HepG2 (cell line): ENCODE measurements around the gene DPH3. TPM values are rescaled to one million over a fixed set of nuclear protein-coding genes. Genes with fewer than 3 reads are reported as not detected.

Experiments
- BHLHE40 ChIP-seq: IDR thresholded peaks from 2 replicates; pipeline ENCODE4 v1.6.1; 2011; ENCODE audit warnings: low read length, improper control_type of control experiment
- CCAR2 ChIP-seq: fragments of 200-400 bp; formaldehyde crosslinking; optimal IDR thresholded peaks from 2 replicates; pipeline ENCODE3; 2018; ENCODE audit warnings: low read depth, mild to moderate bottlenecking, low read length, moderate library complexity
- GPBP1L1 ChIP-seq: sonication (generic); formaldehyde crosslinking; IDR thresholded peaks from 2 replicates; pipeline ENCODE4 v1.5.0; 2020; ENCODE audit warnings: mild to moderate bottlenecking, missing genetic modification reagents
- HDAC6 ChIP-seq: fragments of 200-600 bp; sonication (generic); IDR thresholded peaks from 2 replicates; pipeline ENCODE4 v1.7.0; 2017; ENCODE audit warnings: mild to moderate bottlenecking, antibody characterized with exemption, low read length, low read depth
- HNF4G ChIP-seq, 2 experiments: sonication (generic) in 1 of 2; formaldehyde crosslinking in 1 of 2; IDR thresholded peaks; 2 replicates each; pipeline versions ENCODE4 v1.4.0 to v1.6.1; 2011 to 2020; ENCODE audit warnings: borderline replicate concordance in 2 of 2, low read depth in 2 of 2, mild to moderate bottlenecking in 2 of 2, low read length in 1 of 2, missing genetic modification reagents in 1 of 2, moderate library complexity in 1 of 2
- PHF21A ChIP-seq: sonication (generic); formaldehyde crosslinking; IDR thresholded peaks from 2 replicates; pipeline ENCODE4 v1.5.0; 2020; ENCODE audit warnings: mild to moderate bottlenecking, missing genetic modification reagents
- SIN3A ChIP-seq: IDR thresholded peaks from 2 replicates; pipeline ENCODE4 v1.6.1; 2011; ENCODE audit warnings: low read depth, mild to moderate bottlenecking, control low read depth, low read length, borderline replicate concordance
- SMAD1 ChIP-seq: sonication (generic); formaldehyde crosslinking; IDR thresholded peaks from 2 replicates; pipeline ENCODE4 v1.4.0; 2020; ENCODE audit warnings: missing genetic modification reagents, low read depth, mild to moderate bottlenecking, borderline replicate concordance
- SNAPC5 ChIP-seq: sonication (generic); formaldehyde crosslinking; IDR thresholded peaks from 2 replicates; pipeline ENCODE4 v1.8.1; 2023; ENCODE audit warnings: mild to moderate bottlenecking, missing genetic modification reagents, borderline replicate concordance
- SP2 ChIP-seq: sonication (generic); formaldehyde crosslinking; IDR thresholded peaks from 2 replicates; pipeline ENCODE4 v1.5.1; 2020; ENCODE audit warnings: mild to moderate bottlenecking, missing genetic modification reagents
- SYNCRIP ChIP-seq: fragments of 200-400 bp; formaldehyde crosslinking; IDR thresholded peaks from 2 replicates; pipeline ENCODE4 v1.6.1; 2018; ENCODE audit warnings: mild to moderate bottlenecking, low read depth, low read length; ENCODE audit not compliant: insufficient read depth
- TSC22D2 ChIP-seq: sonication (generic); formaldehyde crosslinking; IDR thresholded peaks from 2 replicates; pipeline ENCODE4 v1.5.1; 2020; ENCODE audit warnings: missing genetic modification reagents, mild to moderate bottlenecking, borderline replicate concordance
- ZNF17 ChIP-seq: sonication (generic); formaldehyde crosslinking; IDR thresholded peaks from 2 replicates; pipeline ENCODE4 v1.5.0; 2020; ENCODE audit warnings: mild to moderate bottlenecking, missing genetic modification reagents
- ZNF224 ChIP-seq: sonication (generic); formaldehyde crosslinking; IDR thresholded peaks from 2 replicates; pipeline ENCODE4 v1.5.0; 2020; ENCODE audit warnings: mild to moderate bottlenecking, missing genetic modification reagents
- ZNF512 ChIP-seq: sonication (generic); formaldehyde crosslinking; IDR thresholded peaks from 2 replicates; pipeline ENCODE4 v1.4.0; 2020; ENCODE audit warnings: mild to moderate bottlenecking, missing genetic modification reagents
- ZNF577 ChIP-seq: sonication (generic); formaldehyde crosslinking; IDR thresholded peaks from 2 replicates; pipeline ENCODE4 v1.4.0; 2020; ENCODE audit warnings: mild to moderate bottlenecking, low read depth, missing genetic modification reagents, borderline replicate concordance
- polyA plus RNA-seq, 8 experiments: library from polyadenylated mRNA; depleted of rRNA in 3 of 8; stranded (reverse) in 7 of 8; unstranded in 1 of 8; fragments of >200 nt; fragmentation: Illumina TruSeq in 4 of 8; extraction: Trizol in 4 of 8; gene quantifications; 2 replicates each; pipeline versions ENCODE4 v1.2.1 to v1.2.3, GENCODE V29; 2011 to 2016; ENCODE audit warnings: low read depth in 4 of 8, missing spikeins in 1 of 8, mixed read lengths in 1 of 8; ENCODE audit not compliant: insufficient read depth in 1 of 8
- total RNA-seq, 5 experiments: library from RNA; depleted of rRNA; stranded (reverse); fragments of >200 nt; fragmentation: Illumina TruSeq; extraction: Trizol; gene quantifications; 2 replicates each; pipeline ENCODE4 v1.2.3, GENCODE V29; 2016; ENCODE audit warnings: low read depth in 1 of 5
- TF ChIP-seq, protein P1 (sequence below): sonication (generic); formaldehyde crosslinking; conservative IDR thresholded peaks from 2 replicates; pipeline ENCODE4 v1.4.0; 2020; ENCODE audit warnings: missing genetic modification reagents
- TF ChIP-seq, protein P2 (sequence below): IDR thresholded peaks from 2 replicates; pipeline ENCODE4 v1.6.1; 2016; ENCODE audit warnings: missing compliant biosample characterization, missing genetic modification reagents, borderline replicate concordance

DPH3 gene
- total and polyA plus RNA-seq, 2 of the 13 experiments (the other 11 are each of a cell fraction or from before 2014, with no cell fraction given): 18.3 to 21.6 TPM

DNA sequence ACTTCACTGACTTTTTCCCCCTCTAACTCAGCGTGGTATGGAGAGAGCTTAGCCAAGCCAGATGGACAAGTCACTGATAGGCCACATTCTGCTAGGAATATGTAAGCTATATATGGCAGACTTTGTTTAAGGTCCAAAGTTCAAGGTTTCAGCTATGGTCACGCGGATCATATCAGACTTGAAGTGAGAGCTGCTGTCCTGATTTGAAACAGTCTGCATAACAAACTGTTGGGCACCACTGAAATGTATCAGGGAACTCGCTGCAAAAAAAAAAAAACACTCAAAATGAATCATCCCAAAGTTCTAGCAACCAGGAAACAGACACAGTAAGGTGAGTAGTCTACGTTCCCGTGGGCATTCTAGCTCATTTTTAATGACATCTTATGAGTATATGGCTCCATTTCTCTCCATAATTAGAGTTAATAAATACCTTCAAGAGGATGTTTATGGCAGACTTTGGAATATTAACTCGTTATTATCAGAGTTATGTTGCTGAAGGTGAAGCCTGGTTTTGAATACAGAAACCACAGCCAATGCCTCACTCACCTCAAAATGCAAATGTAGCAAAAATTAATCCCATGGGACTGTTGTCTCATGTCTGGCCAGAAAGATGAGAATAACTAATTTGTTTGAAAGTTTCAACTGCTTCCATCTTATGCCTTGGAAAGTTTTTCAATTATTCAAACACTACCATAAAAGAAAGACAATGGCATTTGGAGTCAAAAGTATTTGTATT lies 12.3 kb downstream of the DPH3 start (continued):
- TF ChIP-seq ZNF577 (CRISPR knock-in tag): no peak
- TF ChIP-seq SIN3A: no peak
- TF ChIP-seq SP2 (CRISPR knock-in tag): no peak
- no peak for TF ChIP-seq CCAR2
- TF ChIP-seq TSC22D2 (CRISPR knock-in tag): no peak
- TF ChIP-seq ZNF224 (CRISPR knock-in tag): no peak
- TF ChIP-seq BHLHE40: peak; percentile 56; the same call in 1 of the 2 replicates
- peak; percentile 70 for TF ChIP-seq HNF4G (IDR thresholded peaks at IDR 0.05; ENCODE audit: borderline replicate concordance, low read depth, low read length)
- no peak for TF ChIP-seq HNF4G (CRISPR knock-in tag; IDR thresholded peaks at IDR 0.05; ENCODE audit: borderline replicate concordance, low read depth)
- no peak for TF ChIP-seq HDAC6
- TF ChIP-seq, protein P1, sequence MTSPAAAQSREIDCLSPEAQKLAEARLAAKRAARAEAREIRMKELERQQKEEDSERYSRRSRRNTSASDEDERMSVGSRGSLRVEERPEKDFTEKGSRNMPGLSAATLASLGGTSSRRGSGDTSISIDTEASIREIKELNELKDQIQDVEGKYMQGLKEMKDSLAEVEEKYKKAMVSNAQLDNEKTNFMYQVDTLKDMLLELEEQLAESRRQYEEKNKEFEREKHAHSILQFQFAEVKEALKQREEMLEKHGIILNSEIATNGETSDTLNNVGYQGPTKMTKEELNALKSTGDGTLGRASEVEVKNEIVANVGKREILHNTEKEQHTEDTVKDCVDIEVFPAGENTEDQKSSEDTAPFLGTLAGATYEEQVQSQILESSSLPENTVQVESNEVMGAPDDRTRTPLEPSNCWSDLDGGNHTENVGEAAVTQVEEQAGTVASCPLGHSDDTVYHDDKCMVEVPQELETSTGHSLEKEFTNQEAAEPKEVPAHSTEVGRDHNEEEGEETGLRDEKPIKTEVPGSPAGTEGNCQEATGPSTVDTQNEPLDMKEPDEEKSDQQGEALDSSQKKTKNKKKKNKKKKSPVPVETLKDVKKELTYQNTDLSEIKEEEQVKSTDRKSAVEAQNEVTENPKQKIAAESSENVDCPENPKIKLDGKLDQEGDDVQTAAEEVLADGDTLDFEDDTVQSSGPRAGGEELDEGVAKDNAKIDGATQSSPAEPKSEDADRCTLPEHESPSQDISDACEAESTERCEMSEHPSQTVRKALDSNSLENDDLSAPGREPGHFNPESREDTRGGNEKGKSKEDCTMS: no peak
- peak; percentile 58; the same call in 1 of the 2 replicates for TF ChIP-seq PHF21A
- TF ChIP-seq SMAD1 (CRISPR knock-in tag): no peak
- no peak for TF ChIP-seq ZNF17 (CRISPR knock-in tag)
- TF ChIP-seq SYNCRIP: no peak
- TF ChIP-seq SNAPC5 (CRISPR knock-in tag): no peak
- TF ChIP-seq GPBP1L1 (CRISPR knock-in tag): no peak
- TF ChIP-seq, protein P2, sequence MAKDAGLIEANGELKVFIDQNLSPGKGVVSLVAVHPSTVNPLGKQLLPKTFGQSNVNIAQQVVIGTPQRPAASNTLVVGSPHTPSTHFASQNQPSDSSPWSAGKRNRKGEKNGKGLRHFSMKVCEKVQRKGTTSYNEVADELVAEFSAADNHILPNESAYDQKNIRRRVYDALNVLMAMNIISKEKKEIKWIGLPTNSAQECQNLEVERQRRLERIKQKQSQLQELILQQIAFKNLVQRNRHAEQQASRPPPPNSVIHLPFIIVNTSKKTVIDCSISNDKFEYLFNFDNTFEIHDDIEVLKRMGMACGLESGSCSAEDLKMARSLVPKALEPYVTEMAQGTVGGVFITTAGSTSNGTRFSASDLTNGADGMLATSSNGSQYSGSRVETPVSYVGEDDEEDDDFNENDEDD (CRISPR knock-in tag): no peak
- TF ChIP-seq ZNF512: no peak
